AG09319 (cell line): ENCODE measurements around the gene TNNI3.

Experiments
- DNase-seq: peaks from one replicate; pipeline ENCODE4 v3.0.0-alpha.2; 2010; ENCODE audit warnings: low read depth; ENCODE audit errors: extremely low read depth
- CTCF ChIP-seq: IDR thresholded peaks from 2 replicates; pipeline ENCODE4 v1.5.1; 2011; ENCODE audit warnings: low read depth, mild to moderate bottlenecking, inconsistent platforms, low read length, moderate library complexity

TNNI3 gene

GRCh38 chr19:55106591-55106990 lies 50.9 kb downstream of the TNNI3 start:
- DNase-seq: no peak
- no peak for TF ChIP-seq CTCF

GRCh38 chr19:55105237-55105636 lies 52.3 kb downstream of the TNNI3 start:
- DNase-seq: no peak
- TF ChIP-seq CTCF: no peak

- TF ChIP-seq CTCF: no peak
- DNase-seq: no peak
Measured at GRCh38 chr19:55103190-55103589, 54.3 kb downstream of the TNNI3 start.
